NCI-H460 (cell line): ENCODE results near the gene PRKCA. TPM values are rescaled to one million over a fixed set of nuclear protein-coding genes. Genes with fewer than 3 reads are reported as not detected.

Experiments
- DNase-seq: peaks from one replicate; pipeline ENCODE4 v3.0.0-alpha.2; 2016; ENCODE audit warnings: low read depth; ENCODE audit errors: extremely low read depth
- total RNA-seq: library from RNA; depleted of rRNA; stranded (reverse); fragments of >200 nt; shearing (Covaris generic); gene quantifications from 2 replicates; pipeline ENCODE4 v1.2.3, GENCODE V29; 2014

Gene PRKCA
- total RNA-seq, 1 experiment from 2014 or later = 13.6 TPM

GRCh38 chr17:66507103-66507923, 204.9 kb downstream of the PRKCA start:
- peak; percentile 38 for DNase-seq

DNA sequence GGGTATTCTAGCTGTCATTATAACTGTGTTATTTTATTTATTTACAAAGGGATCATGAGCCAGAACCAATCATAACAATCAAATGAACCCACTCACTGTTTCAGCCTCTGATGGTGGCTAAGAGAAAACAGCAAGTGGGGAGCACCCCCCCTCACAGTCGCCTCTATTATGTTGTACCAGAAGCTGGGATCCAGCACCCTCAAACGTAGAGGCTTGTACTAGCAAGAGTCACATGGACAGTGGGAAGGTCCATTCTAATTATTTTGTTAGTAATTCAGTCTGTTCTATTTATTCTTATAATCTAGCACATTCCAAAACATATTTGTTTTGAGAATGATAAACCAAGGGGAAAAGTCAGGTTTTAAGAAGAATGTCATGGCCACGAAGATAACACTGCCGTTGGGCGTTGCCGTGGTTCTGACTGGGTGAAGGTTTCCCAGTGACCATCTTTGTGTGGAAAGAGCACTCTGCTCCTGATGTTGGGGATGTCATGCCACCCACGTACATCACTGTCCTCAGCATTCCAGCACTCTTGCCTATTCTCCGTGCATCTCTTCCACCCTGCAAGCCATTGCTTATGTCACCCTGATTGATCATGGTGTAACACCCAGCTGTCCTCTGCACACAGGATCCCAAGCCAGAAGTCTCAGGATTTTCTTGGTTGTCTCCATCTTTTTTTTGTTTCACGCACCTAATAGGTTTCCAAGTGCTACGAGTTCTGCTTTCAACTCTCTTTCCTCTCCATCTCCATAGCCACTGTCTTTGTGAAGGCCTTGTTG, 205.8 kb downstream of the PRKCA start:
- no peak for DNase-seq

DNA sequence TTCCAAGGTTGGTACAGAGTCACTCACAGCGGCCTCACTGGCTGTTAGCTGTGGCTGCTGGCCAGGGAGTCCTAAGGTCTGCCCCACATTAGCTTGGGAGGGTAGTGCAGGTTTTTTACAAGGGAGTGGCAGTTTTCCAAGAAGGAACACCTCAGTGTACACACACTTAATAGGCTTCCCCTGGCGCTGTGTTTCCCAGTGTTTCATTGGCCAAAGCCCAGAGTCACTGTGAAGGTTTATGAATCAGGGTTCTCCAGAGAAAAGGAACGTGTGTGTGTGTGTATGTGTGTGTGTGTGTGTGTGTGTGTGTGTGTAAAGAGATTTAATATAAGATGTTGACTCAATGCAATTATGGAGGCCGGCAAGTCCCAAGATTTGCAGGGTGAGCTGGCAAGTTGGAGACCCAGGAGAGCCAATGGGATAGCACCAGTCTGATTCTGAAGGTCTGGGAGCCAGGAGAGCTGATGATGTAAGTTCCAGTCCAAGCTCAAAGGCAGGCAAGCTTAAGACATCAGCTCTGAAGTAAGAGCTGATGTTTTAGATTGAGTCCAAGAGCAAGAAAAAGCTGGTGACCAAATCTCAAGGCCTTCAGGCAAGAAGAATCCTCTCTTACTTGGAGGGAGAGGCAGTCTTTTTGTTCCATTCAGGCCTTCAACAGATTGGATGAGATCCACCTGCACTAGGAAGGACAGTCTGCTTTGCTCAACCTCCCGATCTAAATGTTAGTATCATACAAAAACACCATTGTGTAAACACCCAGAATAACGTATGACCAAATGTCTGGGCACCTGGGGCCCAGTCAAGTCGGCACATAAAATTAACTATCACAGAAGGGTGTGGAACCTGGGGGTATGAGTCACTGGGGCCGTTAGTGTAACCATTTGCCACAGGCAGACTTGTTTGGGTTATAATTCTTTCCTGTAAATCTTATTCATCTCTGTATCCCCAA, 206.8 kb downstream of the PRKCA start:
- DNase-seq = no peak

DNA sequence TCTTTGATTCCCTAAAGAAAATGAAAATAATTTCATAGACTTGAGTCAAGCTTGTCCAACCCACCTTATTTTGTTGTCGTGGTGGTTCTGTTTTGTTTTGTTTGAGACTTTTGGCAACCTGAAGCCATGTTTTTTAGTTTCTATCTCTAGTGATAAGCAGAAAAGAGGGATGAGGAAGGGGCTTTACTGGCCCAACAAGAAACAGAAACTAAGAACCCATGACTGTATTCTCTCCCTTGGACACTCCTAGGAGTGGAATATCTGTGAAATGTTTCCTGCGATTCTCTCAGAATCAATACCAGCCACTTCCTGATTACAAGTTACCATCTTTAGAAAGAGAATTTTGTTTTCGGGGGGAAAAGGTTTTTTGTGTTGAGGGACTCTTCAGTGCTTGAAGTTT, 207.5 kb downstream of the PRKCA start:
- DNase-seq = no peak

- no peak for DNase-seq
These were observed 208.7 kb downstream of the PRKCA start for GRCh38 chr17:66511135-66511534.

- DNase-seq = no peak
These were observed 211.9 kb downstream of the PRKCA start for GRCh38 chr17:66514227-66514806.

- DNase-seq = no peak
These were observed 213.6 kb downstream of the PRKCA start for GRCh38 chr17:66515974-66516373.

DNA sequence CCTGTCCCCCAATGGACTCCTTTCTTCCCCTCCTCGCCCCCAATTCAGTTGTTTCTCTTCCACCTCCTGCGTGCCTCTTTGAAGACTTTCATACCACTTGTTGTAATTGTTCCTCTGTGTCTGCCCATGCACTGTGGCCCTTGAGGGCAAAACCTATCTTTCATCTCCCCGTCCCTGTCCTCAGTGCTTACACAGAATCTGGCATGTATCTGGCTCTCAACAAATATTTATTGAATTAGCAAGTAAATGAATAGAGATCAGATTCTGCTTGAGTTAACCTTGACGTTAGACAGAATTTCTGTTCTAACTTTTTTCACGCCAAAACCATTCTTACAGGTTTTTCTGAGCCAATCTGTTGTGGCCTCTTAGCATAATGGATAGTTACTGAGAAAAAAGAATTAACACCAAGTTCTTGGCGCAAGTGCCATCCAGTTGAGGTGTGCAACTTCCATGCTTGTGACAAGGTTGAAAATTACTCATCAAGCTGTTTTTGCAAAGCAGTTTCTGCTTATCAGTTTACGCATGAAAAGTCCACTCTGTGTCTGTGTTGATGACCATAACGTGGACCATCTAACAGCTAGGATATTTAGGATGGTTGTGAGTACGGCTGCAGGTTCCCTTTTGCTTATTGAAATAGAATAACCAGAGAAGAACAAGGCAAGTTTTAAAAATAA, 215.1 kb downstream of the PRKCA start:
- no peak for DNase-seq

DNA sequence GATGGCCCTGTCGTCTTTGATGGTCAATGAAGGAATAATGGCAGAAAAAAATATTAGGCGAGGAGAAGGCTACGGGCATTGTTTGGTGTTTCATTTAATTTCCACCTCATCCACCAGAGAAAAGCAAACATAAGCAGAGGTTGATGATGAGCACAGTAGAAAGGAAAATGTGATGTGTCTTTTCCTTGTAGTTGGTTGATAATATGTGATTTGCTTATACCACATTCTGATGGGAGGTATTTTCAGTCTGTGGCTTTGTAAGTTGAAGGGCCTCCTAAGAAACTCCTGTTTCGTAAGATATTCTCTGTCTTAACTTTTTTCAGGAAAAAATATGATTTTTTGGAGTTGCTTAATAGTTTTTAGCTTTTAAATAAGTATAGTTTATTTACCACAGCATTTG, 215.7 kb downstream of the PRKCA start:
- DNase-seq = no peak

DNA sequence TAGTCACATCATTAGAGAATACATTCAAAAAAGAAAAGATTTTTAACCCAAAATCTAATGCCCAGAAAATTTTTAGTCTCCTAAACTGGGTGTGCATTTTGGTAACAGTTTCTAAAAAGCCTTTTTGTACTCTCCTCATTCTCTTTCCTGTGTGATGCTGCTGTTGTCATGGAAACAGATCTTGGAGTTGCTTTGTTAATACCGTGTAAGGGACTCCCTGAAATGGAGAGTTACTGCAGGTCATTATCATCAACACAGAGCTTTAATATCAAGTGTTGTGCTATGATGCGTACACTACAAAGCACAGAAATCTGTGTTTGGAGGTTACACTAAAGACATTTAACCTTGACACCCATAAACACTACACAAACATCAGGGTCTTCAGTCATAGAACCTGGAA, 216.3 kb downstream of the PRKCA start:
- no peak for DNase-seq

GRCh38 chr17:66519154-66519553, 216.7 kb downstream of the PRKCA start:
- no peak for DNase-seq

- no peak for DNase-seq
These were observed 218.6 kb downstream of the PRKCA start for GRCh38 chr17:66520999-66521398.

GRCh38 chr17:66522591-66523272, 220.3 kb downstream of the PRKCA start:
- no peak for DNase-seq

DNA sequence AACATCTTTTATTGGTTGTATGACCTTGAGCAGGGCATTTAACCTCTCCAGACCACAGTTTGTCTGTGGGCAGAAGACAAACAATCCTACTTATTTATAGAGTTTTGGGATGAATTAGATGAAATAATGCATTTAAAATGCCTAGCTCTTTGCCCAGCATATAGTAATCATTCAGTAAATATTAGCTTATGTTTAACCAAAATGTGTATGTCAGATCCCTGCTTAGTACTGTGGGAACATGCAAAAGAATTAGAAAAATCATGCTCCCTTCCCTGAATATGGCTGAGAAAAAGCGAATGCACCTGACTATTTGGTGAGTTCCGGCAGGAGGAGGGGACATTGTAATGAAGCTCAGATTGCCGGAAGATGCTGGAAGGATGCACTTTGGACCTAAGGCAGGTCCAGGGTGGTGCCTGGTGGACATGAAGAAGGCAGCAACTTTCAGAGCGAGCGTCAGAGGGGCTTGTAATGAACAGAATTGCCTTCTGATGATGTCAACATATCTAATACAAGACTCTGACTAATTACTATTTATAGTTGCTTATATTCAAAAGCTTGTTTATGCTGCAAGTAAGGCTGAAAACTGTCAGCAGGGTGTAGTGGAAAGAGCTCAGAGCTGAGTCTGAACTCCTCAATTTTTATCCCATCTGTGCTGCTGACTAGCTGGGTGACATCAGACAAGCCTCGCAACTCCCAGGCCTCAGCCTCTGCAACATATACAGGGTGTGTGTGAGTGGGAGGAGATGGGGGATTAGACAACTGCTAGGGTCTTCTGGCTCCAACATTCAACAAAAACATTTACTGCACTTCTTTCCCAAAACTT, 221.2 kb downstream of the PRKCA start:
- no peak for DNase-seq

- DNase-seq = no peak
These were observed 222.5 kb downstream of the PRKCA start for GRCh38 chr17:66524877-66525276.

- DNase-seq = no peak
These were observed 222.9 kb downstream of the PRKCA start for GRCh38 chr17:66525338-66525737.

GRCh38 chr17:66526827-66527226, 224.4 kb downstream of the PRKCA start:
- no peak for DNase-seq

DNA sequence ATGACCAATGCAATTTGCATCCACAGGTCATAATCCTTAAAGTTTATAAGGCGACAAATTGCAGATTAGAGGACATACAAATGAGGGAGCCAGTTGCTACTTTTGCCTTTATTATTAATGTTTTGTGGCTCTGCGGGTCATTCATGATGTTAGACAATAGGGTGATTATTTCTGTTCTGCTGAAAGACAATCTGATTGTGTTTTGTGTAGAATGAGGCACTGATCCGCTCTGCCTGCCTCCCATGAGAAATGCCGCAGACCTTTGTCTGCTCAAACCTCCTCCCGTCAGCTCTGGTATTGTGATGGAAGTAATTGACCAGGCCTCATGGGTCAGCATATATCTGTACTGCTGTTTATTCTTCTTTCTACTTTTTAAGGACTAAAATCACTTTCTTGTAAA, 224.9 kb downstream of the PRKCA start:
- DNase-seq = no peak
